ENCODE data around the gene GATA5.
"Not testable (repeated sequence)": the region's sequence is repeated elsewhere in the genome, so short reads cannot be mapped to it uniquely, and the experiment has no call there.

The GATA5 gene

GRCh38 chr20:62427172-62428001 is 48.4 kb downstream of the GATA5 start, which contains the start of gene RBBP8NL:
Gene RBBP8NL (minus strand): TSS chr20:62427539. CDS start chr20:62419647, 7,892 bp downstream.
- no peak for DNase-seq

GRCh38 chr20:62426699-62427131 is 49.1 kb downstream of the GATA5 start:
- no peak for DNase-seq

- not testable (repeated sequence) for DNase-seq
Observed at GRCh38 chr20:62426059-62426348, 49.8 kb downstream of the GATA5 start.

- no peak for DNase-seq
Observed at GRCh38 chr20:62425281-62426058, 50.3 kb downstream of the GATA5 start.

- no peak for DNase-seq
Observed at GRCh38 chr20:62424249-62425107, 51.3 kb downstream of the GATA5 start.

GRCh38 chr20:62423326-62423706 is 52.5 kb downstream of the GATA5 start:
- DNase-seq, result no peak

- DNase-seq, result no peak
Observed at GRCh38 chr20:62422636-62423325, 53.0 kb downstream of the GATA5 start.

GRCh38 chr20:62421716-62421990 is 54.1 kb downstream of the GATA5 start:
- DNase-seq, result no peak

- DNase-seq, result no peak
Observed at GRCh38 chr20:62420846-62421715, 54.7 kb downstream of the GATA5 start.

- DNase-seq, result no peak
Observed at GRCh38 chr20:62419759-62420158, 56.0 kb downstream of the GATA5 start.

GRCh38 chr20:62418709-62419487 is 56.9 kb downstream of the GATA5 start:
- no peak for DNase-seq

- DNase-seq, result no peak
Observed at GRCh38 chr20:62417981-62418708, 57.6 kb downstream of the GATA5 start.

GRCh38 chr20:62416651-62417637 is 58.9 kb downstream of the GATA5 start:
- DNase-seq, result no peak

GRCh38 chr20:62415354-62416111 is 60.3 kb downstream of the GATA5 start:
- DNase-seq, result no peak

GRCh38 chr20:62413896-62414481 is 61.8 kb downstream of the GATA5 start:
- no peak for DNase-seq

Data from activated effector memory CD4-positive, alpha-beta T cell treated with anti-CD3 and anti-CD28 coated beads, Interleukin-2, amount 50 U/mL, for 16 hours (primary cell).